GM23338 (cell line): Measurements from ENCODE around the gene SCG3. TPM values are rescaled to one million over a fixed set of nuclear protein-coding genes. Genes with fewer than 3 reads are reported as not detected.

Experiments
- ATAC-seq: fragments of 200-7000 bp; cut with Tn5 transposase; 3 replicates; pipeline ENCODE4 v1.9.1; 2020
- DNase-seq: peaks from one replicate; pipeline ENCODE4 v3.0.0-alpha.2; 2015; ENCODE audit warnings: low spot score
- H2AFZ ChIP-seq: fragments of 200-600 bp; sonication (generic); 2 replicates; pipeline ENCODE4 v1.8.0; 2016; ENCODE audit warnings: antibody characterized with exemption, mild to moderate bottlenecking, moderate library complexity
- H3F3A ChIP-seq: fragments of 200-600 bp; sonication (generic); replicated peaks from 2 replicates; pipeline ENCODE4 v1.8.0; 2017; ENCODE audit warnings: antibody characterized with exemption, mixed run types, low read depth
- H3K27ac ChIP-seq: fragments of 200-600 bp; sonication (generic); 2 replicates; pipeline ENCODE4 v1.6.1; 2016; ENCODE audit warnings: low read depth
- H3K27me3 ChIP-seq: fragments of 200-600 bp; sonication (generic); 2 replicates; pipeline ENCODE4 v1.8.0; 2016; ENCODE audit warnings: mild to moderate bottlenecking, mixed run types, moderate library complexity; ENCODE audit not compliant: insufficient read depth
- H3K36me3 ChIP-seq: fragments of 200-600 bp; sonication (generic); 2 replicates; pipeline ENCODE4 v1.8.0; 2016; ENCODE audit warnings: mild to moderate bottlenecking; ENCODE audit not compliant: insufficient read depth
- H3K4me1 ChIP-seq: fragments of 200-600 bp; sonication (generic); 2 replicates; pipeline ENCODE4 v1.8.0; 2016; ENCODE audit warnings: mild to moderate bottlenecking, moderate library complexity; ENCODE audit not compliant: insufficient read depth
- H3K4me2 ChIP-seq: fragments of 200-600 bp; sonication (generic); 2 replicates; pipeline ENCODE4 v1.7.1; 2017; ENCODE audit warnings: mixed run types
- H3K4me3 ChIP-seq: fragments of 200-600 bp; sonication (generic); 2 replicates; pipeline ENCODE4 v1.6.1; 2016; ENCODE audit warnings: mixed run types
- H3K79me2 ChIP-seq: fragments of 200-600 bp; sonication (generic); replicated peaks from 2 replicates; pipeline ENCODE4 v1.8.0; 2017; ENCODE audit warnings: mild to moderate bottlenecking; ENCODE audit not compliant: insufficient read depth
- H3K9me2 ChIP-seq: fragments of 200-600 bp; sonication (generic); 2 replicates; pipeline ENCODE4 v1.8.0; 2017; ENCODE audit not compliant: insufficient read depth
- H4K20me1 ChIP-seq: fragments of 200-600 bp; sonication (generic); replicated peaks from 2 replicates; pipeline ENCODE4 v1.8.0; 2017; ENCODE audit warnings: mild to moderate bottlenecking; ENCODE audit not compliant: insufficient read depth
- H3K27ac Mint-ChIP-seq: 2 replicates; pipeline ENCODE4 v1.8.0; 2020; ENCODE audit warnings: inconsistent platforms, mild to moderate bottlenecking, moderate library complexity, mixed read lengths
- H3K27me3 Mint-ChIP-seq: 3 replicates; pipeline ENCODE4 v1.8.0; 2022; ENCODE audit warnings: low read depth, mild to moderate bottlenecking, moderate library complexity, mixed read lengths, inconsistent platforms; ENCODE audit not compliant: insufficient read depth, poor library complexity
- H3K36me3 Mint-ChIP-seq: 3 replicates; pipeline ENCODE4 v1.8.0; 2021; ENCODE audit warnings: low read depth, mild to moderate bottlenecking, inconsistent platforms, moderate library complexity, mixed read lengths
- H3K4me1 Mint-ChIP-seq: 3 replicates; pipeline ENCODE4 v1.8.0; 2020; ENCODE audit warnings: mild to moderate bottlenecking, inconsistent platforms, mixed read lengths
- H3K4me3 Mint-ChIP-seq: 3 replicates; pipeline ENCODE4 v1.8.0; 2021; ENCODE audit warnings: moderate library complexity, mild to moderate bottlenecking, inconsistent platforms, mixed read lengths
- H3K9me3 Mint-ChIP-seq: 3 replicates; pipeline ENCODE4 v1.8.0; 2020; ENCODE audit warnings: moderate library complexity, mild to moderate bottlenecking, inconsistent platforms, mixed read lengths
- CREB1 ChIP-seq: fragments of 250-450 bp; sonication (Bioruptor Pico); IDR thresholded peaks from 2 replicates; pipeline ENCODE4 v1.5.0; 2020; ENCODE audit warnings: low read depth, mild to moderate bottlenecking, moderate library complexity
- CTCF ChIP-seq, 2 experiments: fragments of 200-600 bp in 1 of 2; sonication (generic) in 1 of 2; conservative IDR thresholded peaks; 2 replicates each; pipeline versions ENCODE4 v1.5.1 to v1.6.1; 2016 to 2017; ENCODE audit warnings: antibody characterized with exemption in 2 of 2, low read depth in 2 of 2, mild to moderate bottlenecking in 2 of 2, moderate library complexity in 1 of 2
- ETS1 ChIP-seq: IDR thresholded peaks from 2 replicates; pipeline ENCODE4 v1.6.1; 2016; ENCODE audit warnings: antibody characterized with exemption
- EZH2 ChIP-seq: fragments of 200-600 bp; sonication (generic); IDR thresholded peaks from one replicate; pipeline ENCODE4 v1.8.0; 2017; ENCODE audit warnings: antibody characterized with exemption, mild to moderate bottlenecking, low read depth; ENCODE audit not compliant: unreplicated experiment
- EZH2phosphoT487 ChIP-seq: fragments of 200-600 bp; sonication (generic); IDR thresholded peaks from one replicate; pipeline ENCODE4 v1.8.1; 2018; ENCODE audit warnings: antibody characterized with exemption; ENCODE audit not compliant: unreplicated experiment
- JUNB ChIP-seq: IDR thresholded peaks from one replicate; pipeline ENCODE4 v1.6.1; 2016; ENCODE audit warnings: antibody characterized with exemption; ENCODE audit not compliant: unreplicated experiment
- NANOG ChIP-seq: IDR thresholded peaks from 2 replicates; pipeline ENCODE4 v1.6.1; 2016; ENCODE audit warnings: antibody characterized with exemption, borderline replicate concordance
- POLR2AphosphoS5 ChIP-seq: IDR thresholded peaks from 2 replicates; pipeline ENCODE4 v1.6.1; 2016; ENCODE audit warnings: antibody characterized with exemption, low read depth
- STAT1 ChIP-seq: IDR thresholded peaks from one replicate; pipeline ENCODE4 v1.6.1; 2016; ENCODE audit warnings: antibody characterized with exemption; ENCODE audit not compliant: unreplicated experiment
- ZNF114 ChIP-seq: fragments of 250-450 bp; sonication (Bioruptor Pico); IDR thresholded peaks from 2 replicates; pipeline ENCODE4 v1.5.0; 2020; ENCODE audit warnings: mild to moderate bottlenecking, moderate library complexity
- ZNF331 ChIP-seq: fragments of 250-450 bp; sonication (Bioruptor Pico); IDR thresholded peaks from 2 replicates; pipeline ENCODE4 v1.5.0; 2020; ENCODE audit warnings: low read depth, mild to moderate bottlenecking, moderate library complexity
- polyA plus RNA-seq: library from polyadenylated mRNA; unstranded; fragments of >200 nt; fragmentation: Nextera tagmentation; extraction: Ambion mirVana; gene quantifications from 2 replicates; pipeline ENCODE4 v1.2.1, GENCODE V29; 2016
- total RNA-seq: library from RNA; depleted of rRNA; stranded (reverse); fragments of >200 nt; shearing (Covaris generic); gene quantifications from 2 replicates; pipeline ENCODE4 v1.2.3, GENCODE V29; 2014

SCG3 gene
- total and polyA plus RNA-seq, 2 experiments from 2014 or later: 44.2 to 99.5 TPM

GRCh38 chr15:51702710-51703109 is 21.4 kb downstream of the SCG3 start (continued):
- TF ChIP-seq EZH2 (no peak), ETS1 (no peak), ZNF331 (no peak), JUNB (no peak), ZNF114 (CRISPR knock-in tag) (no peak), CTCF (conservative IDR thresholded peaks at IDR 0.05; ENCODE audit: low read depth in 2 of 2) (no peak)

- H3K4me1 ChIP-seq: no peaks in the 10 kb centered on the region
- no peaks in the 10 kb centered on the region for H3K4me1 Mint-ChIP-seq
- ATAC-seq: no peak
- no peak for DNase-seq
- no peaks in the 10 kb centered on the region for H3K79me2 ChIP-seq
- H3K36me3 Mint-ChIP-seq: peaks cover 14% of the 10 kb centered on the region; the same call in 2 of the 3 replicates
- H3K4me3 ChIP-seq: no peak overlapping the region
- H3F3A ChIP-seq: no peaks in the 10 kb centered on the region
- no peaks in the 10 kb centered on the region for H4K20me1 ChIP-seq
- H3K27ac Mint-ChIP-seq: no peak overlapping the region
- no peaks in the 10 kb centered on the region for H3K27me3 Mint-ChIP-seq
- H2AFZ ChIP-seq: no peak overlapping the region
- TF ChIP-seq ZNF331: no peak
- TF ChIP-seq EZH2phosphoT487: no peak
- TF ChIP-seq ETS1: no peak
- TF ChIP-seq ZNF114 (CRISPR knock-in tag): no peak
- no peak for TF ChIP-seq CREB1
- TF ChIP-seq STAT1: no peak
- no peak for TF ChIP-seq EZH2
- no peak for TF ChIP-seq NANOG
- TF ChIP-seq POLR2AphosphoS5: no peak
- H3K27me3 ChIP-seq: no peaks in the 10 kb centered on the region
- peaks cover 5% of the 10 kb centered on the region for H3K36me3 ChIP-seq
- H3K27ac ChIP-seq: no peak overlapping the region
- no peaks in the 10 kb centered on the region for H3K9me3 Mint-ChIP-seq
- no peaks in the 10 kb centered on the region for H3K9me2 ChIP-seq
- H3K4me2 ChIP-seq: no peak overlapping the region
- no peak overlapping the region for H3K4me3 Mint-ChIP-seq
Measured at GRCh38 chr15:51706291-51706690, 25.0 kb downstream of the SCG3 start.
